Upper lobe of left lung (tissue), 4 donors: ENCODE results near the gene ENOSF1.

ENCODE experiments used
- CTCF ChIP-seq, 6 experiments: fragments of 450-650 bp in 4 of 6; fragments of 200-600 bp in 2 of 6; sonication (generic) in 2 of 6; IDR thresholded peaks; one replicate each; pipeline ENCODE4 v1.5.1; 2016 to 2019; ENCODE audit warnings: antibody characterized with exemption in 6 of 6
- EP300 ChIP-seq, 4 donors: sonication (generic); formaldehyde crosslinking; IDR thresholded peaks; one replicate each; pipeline ENCODE4 v1.5.1; 2017; ENCODE audit warnings: antibody characterized with exemption in 4 of 4, control low read depth in 2 of 4
- POLR2AphosphoS5 ChIP-seq, 2 donors: sonication (generic); formaldehyde crosslinking; IDR thresholded peaks; one replicate each; pipeline ENCODE4 v1.5.1; 2017; ENCODE audit warnings: antibody characterized with exemption in 2 of 2

- TF ChIP-seq CTCF (IDR thresholded peaks at IDR 0.05), result peak; percentile 82 to 94 (median 90)
- no peak for TF ChIP-seq EP300 (IDR thresholded peaks at IDR 0.05)
- TF ChIP-seq POLR2AphosphoS5 (IDR thresholded peaks at IDR 0.05), result peak in 1 of 2 donors; percentile 48
These were observed at the start of gene ENOSF1 for GRCh38 chr18:712401-713134.
